Stimulated activated CD4-positive, alpha-beta T cell treated with anti-CD3 and anti-CD28 coated beads, Interleukin-4, amount 100 ng/mL, for 1 hour (primary cell): ENCODE results near the gene PRSS23.
"Not testable (repeated sequence)": the region's sequence is repeated elsewhere in the genome, so short reads cannot be mapped to it uniquely, and the experiment has no call there.

Experiments
- DNase-seq: peaks from one replicate; pipeline ENCODE4 v3.0.0-alpha.2; 2020

PRSS23 gene

DNA sequence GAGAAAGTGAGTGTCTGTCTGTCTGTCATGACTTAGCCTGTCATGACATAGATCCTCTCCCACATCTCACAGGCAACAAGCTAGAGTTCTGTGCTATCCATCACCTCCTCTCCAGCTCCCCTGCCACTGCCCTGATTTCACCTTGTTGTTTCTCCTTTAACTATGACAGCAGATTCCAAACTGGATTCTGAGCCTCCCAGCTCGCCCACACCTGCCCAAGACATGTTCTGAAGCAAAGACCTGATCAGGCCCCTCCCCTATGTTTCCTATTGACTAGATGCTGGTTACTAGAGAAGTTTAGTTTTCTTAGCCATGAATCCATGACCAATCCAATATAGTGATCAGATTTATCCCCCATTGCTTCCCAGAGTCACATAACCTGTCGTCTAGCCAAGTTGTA is 15.4 kb downstream of the PRSS23 start:
- DNase-seq, result no peak

DNA sequence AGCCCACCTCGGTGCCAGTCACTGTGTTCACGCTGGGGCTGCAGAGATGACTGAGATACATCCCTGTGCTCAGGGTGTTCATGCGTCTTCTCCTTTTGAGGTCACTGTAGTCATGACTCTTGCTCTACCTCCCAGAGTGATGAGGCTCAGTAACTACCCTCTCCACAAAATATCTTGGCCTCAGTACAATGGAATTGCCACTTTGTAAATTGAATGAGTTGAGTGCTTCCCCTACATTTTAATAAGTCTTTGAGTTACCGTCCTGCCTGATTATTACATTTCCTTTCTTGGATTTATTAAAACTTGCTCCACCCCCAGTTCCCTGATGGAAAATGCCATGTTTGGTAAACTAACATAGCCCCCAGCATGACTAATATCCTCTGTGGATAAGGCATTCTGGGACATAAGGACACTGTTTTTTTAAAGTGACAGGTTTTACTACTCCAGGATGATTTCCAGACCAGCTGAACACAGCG is 15.9 kb downstream of the PRSS23 start:
- no peak for DNase-seq

DNA sequence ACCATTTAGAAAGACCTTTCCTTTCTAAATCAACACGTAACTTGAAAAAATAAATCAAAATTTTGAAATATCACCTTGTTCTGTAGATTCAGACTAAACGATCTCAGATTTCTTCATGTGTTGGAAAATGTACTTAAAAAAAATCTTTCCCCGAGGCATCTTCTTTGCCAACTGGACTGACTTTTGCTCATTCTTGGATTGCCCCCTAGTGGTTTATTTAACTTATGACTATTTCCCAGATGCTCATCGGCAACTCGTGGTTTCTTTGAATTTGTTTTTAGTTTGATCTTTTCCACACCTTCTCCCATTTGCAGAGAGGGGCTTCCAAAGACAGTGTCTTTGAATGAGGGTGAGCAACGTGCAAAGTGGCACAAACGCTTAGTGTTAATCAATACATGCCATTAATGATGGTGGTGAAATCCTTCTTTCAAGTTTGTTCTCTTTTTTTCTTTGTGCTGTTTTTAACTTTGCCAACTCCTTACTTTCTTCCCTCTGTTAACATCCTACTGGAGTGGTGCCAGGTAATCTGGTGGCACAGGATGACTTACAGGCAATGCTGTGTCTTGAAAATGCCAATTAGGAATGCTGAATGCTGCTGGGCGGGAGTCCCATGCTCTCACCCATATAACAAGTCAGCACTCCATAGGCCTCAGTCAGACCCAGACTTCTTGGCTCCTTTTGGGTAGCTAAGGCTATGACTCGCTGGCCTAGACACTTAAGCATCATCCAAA is 18.3 kb downstream of the PRSS23 start:
- DNase-seq, result no peak

DNA sequence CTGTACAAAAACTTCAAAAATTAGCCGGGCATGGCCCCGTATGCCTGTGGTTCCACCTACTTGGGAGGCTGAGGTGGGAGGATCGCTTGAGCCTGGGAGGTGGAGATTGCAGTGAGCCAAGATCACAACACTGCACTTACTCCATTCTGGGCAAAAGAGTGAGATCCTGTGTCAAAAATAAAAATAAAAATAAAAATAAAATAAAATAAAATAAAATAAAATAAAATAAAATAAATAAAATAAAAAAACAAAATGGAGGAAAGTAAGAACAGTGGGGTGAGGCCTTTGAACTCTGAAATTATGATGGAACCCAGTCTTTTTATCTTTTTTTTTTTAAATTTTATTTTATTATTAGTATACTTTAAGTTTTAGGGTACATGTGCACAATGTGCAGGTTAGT is 23.8 kb downstream of the PRSS23 start:
- not testable (repeated sequence) for DNase-seq

DNA sequence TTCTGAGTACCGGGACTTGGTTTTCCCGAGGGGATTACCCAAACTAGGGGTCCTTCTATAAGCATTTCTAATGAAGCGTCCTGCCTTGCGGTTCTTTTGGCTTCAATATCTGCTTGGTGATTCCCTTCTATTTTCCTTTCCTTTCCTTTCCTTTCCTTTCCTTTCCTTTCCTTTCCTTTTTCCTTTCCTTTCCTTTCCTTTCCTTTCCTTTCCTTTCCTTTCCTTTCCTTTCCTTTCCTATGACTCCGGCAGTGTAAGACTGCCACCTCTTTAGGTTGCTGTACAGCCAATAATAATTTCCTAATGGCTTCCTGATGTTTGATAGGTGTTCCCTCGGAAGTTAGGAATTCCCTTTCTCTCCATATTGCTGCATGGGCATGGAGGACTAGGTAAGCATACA is 34.0 kb downstream of the PRSS23 start:
- DNase-seq, result not testable (repeated sequence)

DNA sequence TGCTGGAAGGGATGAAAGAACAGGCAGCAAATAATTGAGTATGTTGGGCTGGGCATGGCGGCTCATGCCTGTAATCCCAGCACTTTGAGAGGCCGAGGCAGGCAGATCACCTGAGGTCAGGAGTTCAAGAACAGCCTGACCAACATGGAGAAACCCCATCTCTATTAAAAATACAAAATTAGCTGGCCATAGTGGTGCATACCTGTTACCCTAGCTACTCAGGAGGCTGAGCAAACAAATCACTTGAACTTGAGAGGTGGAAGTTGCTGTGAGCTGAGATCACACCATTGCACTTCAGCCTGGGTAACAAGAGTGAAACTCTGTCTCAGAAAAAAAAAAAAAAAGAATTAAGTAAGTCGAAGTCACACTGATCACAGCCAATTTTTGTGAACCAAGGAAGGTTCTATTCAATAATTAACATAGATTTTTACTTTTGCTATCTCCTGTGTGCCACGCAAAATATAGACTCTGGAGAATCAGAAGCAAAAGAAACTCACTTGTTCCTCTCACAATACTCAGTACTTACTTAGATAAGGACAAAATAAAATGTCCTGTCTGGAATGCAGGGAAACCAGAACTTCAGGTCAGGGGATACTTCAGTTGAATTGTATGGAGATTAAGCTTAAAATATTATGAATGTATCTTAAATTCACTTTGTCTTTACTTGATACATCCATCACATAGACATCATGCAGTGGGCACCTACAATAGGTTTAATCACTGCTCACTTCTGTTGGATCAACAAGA is 44.6 kb downstream of the PRSS23 start:
- DNase-seq, result not testable (repeated sequence)

DNA sequence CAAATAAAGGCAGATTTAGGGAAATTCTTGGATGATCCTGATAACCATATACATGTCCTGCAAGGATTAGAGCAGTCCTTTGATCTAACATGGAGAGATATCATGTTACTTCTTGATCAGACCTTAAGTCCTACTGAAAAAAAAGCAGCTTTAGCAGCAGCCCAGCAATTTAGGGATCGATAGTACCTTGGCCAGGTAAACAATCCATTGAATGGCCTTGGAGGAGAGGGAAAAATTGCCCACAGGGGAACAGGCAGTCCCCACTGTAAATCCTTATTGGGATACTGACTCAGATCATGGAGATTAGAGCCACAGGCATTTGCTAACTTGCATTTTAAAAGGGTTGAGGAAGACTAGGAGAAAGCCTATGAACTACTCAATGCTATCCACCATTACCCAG is 47.8 kb downstream of the PRSS23 start:
- no peak for DNase-seq

DNA sequence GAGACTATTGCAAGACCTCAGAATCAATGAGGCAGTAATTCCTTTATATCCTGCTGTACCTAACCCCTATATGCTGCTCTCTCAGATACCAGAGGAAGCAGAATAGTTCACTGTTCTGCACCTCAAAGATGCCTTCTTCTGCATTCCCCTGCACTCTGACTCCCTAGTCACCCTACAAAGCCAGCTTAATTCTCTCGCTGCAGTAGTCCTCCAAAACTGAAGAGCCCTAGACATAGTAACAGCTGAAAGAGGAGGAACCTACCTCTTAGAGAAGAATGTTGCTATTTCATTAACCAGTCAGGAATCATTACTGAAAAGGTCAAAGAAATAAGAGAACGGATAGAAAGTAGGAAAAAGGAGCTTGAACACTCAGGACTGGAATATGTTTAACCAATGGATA is 49.3 kb downstream of the PRSS23 start:
- DNase-seq, result no peak
